SK-N-SH treated with all-trans-retinoic acid at 6 μM for 48 hours (cell line): ENCODE measurements around the gene AOPEP.

Experiments
- CSDC2 ChIP-seq: fragments of 250-450 bp; sonication (Bioruptor Pico); IDR thresholded peaks from 2 replicates; pipeline ENCODE4 v1.5.0; 2020; ENCODE audit warnings: mild to moderate bottlenecking, moderate library complexity
- ESRRG ChIP-seq: fragments of 250-450 bp; sonication (Bioruptor Pico); IDR thresholded peaks from 2 replicates; pipeline ENCODE4 v1.6.1; 2021; ENCODE audit warnings: mild to moderate bottlenecking
- ISL1 ChIP-seq: fragments of 250-450 bp; sonication (Bioruptor Pico); IDR thresholded peaks from 2 replicates; pipeline ENCODE4 v2.1.2; 2022; ENCODE audit warnings: mild to moderate bottlenecking, moderate library complexity
- RARB ChIP-seq: fragments of 250-450 bp; sonication (Bioruptor Pico); IDR thresholded peaks from 2 replicates; pipeline ENCODE4 v1.8.0; 2021; ENCODE audit warnings: mild to moderate bottlenecking, moderate library complexity
- ZNF8 ChIP-seq: fragments of 450-650 bp; formaldehyde crosslinking; IDR thresholded peaks from 2 replicates; pipeline ENCODE4 v1.5.0; 2020; ENCODE audit warnings: mild to moderate bottlenecking, moderate library complexity
- TF ChIP-seq, protein P1 (sequence below): fragments of 250-450 bp; sonication (Bioruptor Pico); IDR thresholded peaks from 2 replicates; pipeline ENCODE4 v1.5.1; 2021; ENCODE audit warnings: mild to moderate bottlenecking, moderate library complexity
- TF ChIP-seq, protein P2 (sequence below): fragments of 250-450 bp; sonication (Bioruptor Pico); IDR thresholded peaks from 2 replicates; pipeline ENCODE4 v1.5.1; 2020; ENCODE audit warnings: low read depth, mild to moderate bottlenecking, moderate library complexity
- TF ChIP-seq, protein P3 (sequence below): fragments of 250-450 bp; sonication (Bioruptor Pico); IDR thresholded peaks from 2 replicates; pipeline ENCODE4 v1.8.0; 2020; ENCODE audit warnings: mild to moderate bottlenecking, moderate library complexity, borderline replicate concordance

DNA sequence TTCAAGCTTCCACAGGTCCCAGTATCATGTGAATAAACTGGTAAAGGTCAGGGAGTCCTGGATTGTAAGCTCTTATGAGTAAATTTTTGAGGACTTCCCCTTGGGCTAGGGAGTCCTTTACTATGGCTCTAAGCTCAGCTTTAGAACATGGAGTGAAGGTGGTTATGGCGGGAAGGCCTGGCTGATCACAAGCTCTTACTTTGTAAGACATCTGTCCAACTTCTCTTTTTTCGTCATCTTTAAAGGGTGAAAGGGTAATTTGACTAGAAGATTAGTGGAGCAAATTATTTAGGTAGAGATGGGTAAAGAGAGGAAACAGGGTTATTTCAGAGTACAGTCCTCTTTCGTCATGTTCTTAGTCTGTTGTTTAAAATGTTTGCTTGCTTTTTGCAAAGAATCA is 155.4 kb downstream of the AOPEP start:
- TF ChIP-seq, protein P1, sequence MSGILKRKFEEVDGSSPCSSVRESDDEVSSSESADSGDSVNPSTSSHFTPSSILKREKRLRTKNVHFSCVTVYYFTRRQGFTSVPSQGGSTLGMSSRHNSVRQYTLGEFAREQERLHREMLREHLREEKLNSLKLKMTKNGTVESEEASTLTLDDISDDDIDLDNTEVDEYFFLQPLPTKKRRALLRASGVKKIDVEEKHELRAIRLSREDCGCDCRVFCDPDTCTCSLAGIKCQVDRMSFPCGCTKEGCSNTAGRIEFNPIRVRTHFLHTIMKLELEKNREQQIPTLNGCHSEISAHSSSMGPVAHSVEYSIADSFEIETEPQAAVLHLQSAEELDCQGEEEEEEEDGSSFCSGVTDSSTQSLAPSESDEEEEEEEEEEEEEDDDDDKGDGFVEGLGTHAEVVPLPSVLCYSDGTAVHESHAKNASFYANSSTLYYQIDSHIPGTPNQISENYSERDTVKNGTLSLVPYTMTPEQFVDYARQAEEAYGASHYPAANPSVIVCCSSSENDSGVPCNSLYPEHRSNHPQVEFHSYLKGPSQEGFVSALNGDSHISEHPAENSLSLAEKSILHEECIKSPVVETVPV (CRISPR knock-in tag): no peak
- TF ChIP-seq, protein P2, sequence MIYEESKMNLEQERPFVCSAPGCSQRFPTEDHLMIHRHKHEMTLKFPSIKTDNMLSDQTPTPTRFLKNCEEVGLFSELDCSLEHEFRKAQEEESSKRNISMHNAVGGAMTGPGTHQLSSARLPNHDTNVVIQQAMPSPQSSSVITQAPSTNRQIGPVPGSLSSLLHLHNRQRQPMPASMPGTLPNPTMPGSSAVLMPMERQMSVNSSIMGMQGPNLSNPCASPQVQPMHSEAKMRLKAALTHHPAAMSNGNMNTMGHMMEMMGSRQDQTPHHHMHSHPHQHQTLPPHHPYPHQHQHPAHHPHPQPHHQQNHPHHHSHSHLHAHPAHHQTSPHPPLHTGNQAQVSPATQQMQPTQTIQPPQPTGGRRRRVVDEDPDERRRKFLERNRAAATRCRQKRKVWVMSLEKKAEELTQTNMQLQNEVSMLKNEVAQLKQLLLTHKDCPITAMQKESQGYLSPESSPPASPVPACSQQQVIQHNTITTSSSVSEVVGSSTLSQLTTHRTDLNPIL (CRISPR knock-in tag): no peak
- TF ChIP-seq CSDC2 (CRISPR knock-in tag) (no peak), ZNF8 (no peak), RARB (CRISPR knock-in tag) (no peak), ISL1 (CRISPR knock-in tag) (no peak), ESRRG (no peak)
- TF ChIP-seq, protein P3, sequence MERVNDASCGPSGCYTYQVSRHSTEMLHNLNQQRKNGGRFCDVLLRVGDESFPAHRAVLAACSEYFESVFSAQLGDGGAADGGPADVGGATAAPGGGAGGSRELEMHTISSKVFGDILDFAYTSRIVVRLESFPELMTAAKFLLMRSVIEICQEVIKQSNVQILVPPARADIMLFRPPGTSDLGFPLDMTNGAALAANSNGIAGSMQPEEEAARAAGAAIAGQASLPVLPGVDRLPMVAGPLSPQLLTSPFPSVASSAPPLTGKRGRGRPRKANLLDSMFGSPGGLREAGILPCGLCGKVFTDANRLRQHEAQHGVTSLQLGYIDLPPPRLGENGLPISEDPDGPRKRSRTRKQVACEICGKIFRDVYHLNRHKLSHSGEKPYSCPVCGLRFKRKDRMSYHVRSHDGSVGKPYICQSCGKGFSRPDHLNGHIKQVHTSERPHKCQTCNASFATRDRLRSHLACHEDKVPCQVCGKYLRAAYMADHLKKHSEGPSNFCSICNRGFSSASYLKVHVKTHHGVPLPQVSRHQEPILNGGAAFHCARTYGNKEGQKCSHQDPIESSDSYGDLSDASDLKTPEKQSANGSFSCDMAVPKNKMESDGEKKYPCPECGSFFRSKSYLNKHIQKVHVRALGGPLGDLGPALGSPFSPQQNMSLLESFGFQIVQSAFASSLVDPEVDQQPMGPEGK (CRISPR knock-in tag): no peak
